SK-N-MC (cell line): ENCODE results near the gene SEMA5A.

Source experiments
- EZH2 ChIP-seq: fragments of 200-600 bp; sonication (generic); IDR thresholded peaks from one replicate; pipeline ENCODE4 v1.6.1; 2017; ENCODE audit warnings: antibody characterized with exemption
- FOXP2 ChIP-seq: optimal IDR thresholded peaks from 2 replicates; pipeline ENCODE3; 2011; ENCODE audit warnings: mild to moderate bottlenecking, moderate library complexity; ENCODE audit not compliant: insufficient read depth; ENCODE audit errors: extremely low read length, control extremely low read depth
- POLR2AphosphoS5 ChIP-seq: IDR thresholded peaks from 2 replicates; pipeline ENCODE4 v1.6.1; 2012; ENCODE audit warnings: mild to moderate bottlenecking, low read depth, low read length, borderline replicate concordance

DNA sequence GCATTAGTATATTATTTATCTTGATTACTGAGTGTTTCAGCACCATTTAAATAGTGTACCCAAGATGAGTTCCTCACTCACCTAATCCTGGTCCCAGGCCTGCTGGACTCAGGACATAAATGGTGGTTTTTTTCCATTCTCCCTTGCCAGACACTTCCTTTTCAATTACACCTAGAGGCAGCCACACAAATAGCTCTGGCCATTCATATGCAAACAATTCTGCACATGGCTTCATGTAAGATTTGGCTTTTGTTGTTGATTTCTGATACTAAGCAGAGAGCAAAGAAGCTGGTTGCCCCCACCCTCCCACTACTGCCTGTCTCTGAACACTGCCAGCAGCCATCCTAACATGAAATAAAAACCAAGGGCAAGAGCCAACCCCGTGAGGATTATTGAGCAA, 180.4 kb downstream of the SEMA5A start:
- no peak for TF ChIP-seq POLR2AphosphoS5
- no peak for TF ChIP-seq EZH2
- no peak for TF ChIP-seq FOXP2
